Endothelial cell of umbilical vein (primary cell): ENCODE data around the gene NR5A1. TPM values are rescaled to one million over a fixed set of nuclear protein-coding genes. Genes with fewer than 3 reads are reported as not detected.

Experiments
- BruUV-seq: library from RNA; stranded (reverse); fragments of 400-500 nt; replicated peaks from 2 replicates; lab custom pipeline; 2021; lab: Mats Ljungman, UMichigan
- CTCF ChIA-PET: fragments of 300-600, 350-600 bp; sonication (Branson Sonifier 250); formaldehyde crosslinking; loops from one replicate; lab custom pipeline; 2021; ENCODE audit warnings: antibody characterized with exemption, inconsistent platforms; lab: Charles Lee
- POLR2A ChIA-PET: fragments of 300-600, 350-600 bp; sonication (Branson Sonifier 250); formaldehyde crosslinking; loops from one replicate; lab custom pipeline; 2021; ENCODE audit warnings: antibody characterized with exemption, inconsistent platforms; lab: Charles Lee
- DNase-seq: peaks from one replicate; pipeline ENCODE4 v3.0.0-alpha.2; 2011; ENCODE audit warnings: low read depth, low spot score
- FAIRE-seq: peaks from 2 replicates; lab custom pipeline; 2011; peaks lifted over from hg19 to GRCh38; lab: Jason Lieb, UNC
- H2AFZ ChIP-seq: 2 replicates; pipeline ENCODE4 v1.6.0; 2012; ENCODE audit warnings: low read depth, low read length, control low read depth, inconsistent platforms
- H3K27ac ChIP-seq: 2 replicates; pipeline ENCODE4 v1.5.1; 2011; ENCODE audit warnings: low read depth, mild to moderate bottlenecking, control low read depth, low read length, moderate library complexity; ENCODE audit not compliant: insufficient read depth
- H3K27me3 ChIP-seq, 2 experiments: 2 replicates each; pipeline versions ENCODE4 v1.6.0 to v1.6.1; 2011; ENCODE audit warnings: low read length in 2 of 2, mixed read lengths in 1 of 2; ENCODE audit not compliant: control insufficient read depth in 2 of 2, insufficient read depth in 2 of 2
- H3K36me3 ChIP-seq, 2 experiments: 2 replicates in 1 of 2; 3 replicates in 1 of 2; pipeline ENCODE4 v1.5.1; 2011; ENCODE audit warnings: low read length in 2 of 2, mild to moderate bottlenecking in 1 of 2, moderate library complexity in 1 of 2; ENCODE audit not compliant: control insufficient read depth in 2 of 2, insufficient read depth in 2 of 2; ENCODE audit errors: extremely low read depth in 1 of 2
- H3K4me1 ChIP-seq: 3 replicates; pipeline ENCODE4 v1.5.1; 2011; ENCODE audit warnings: mild to moderate bottlenecking, low read length; ENCODE audit not compliant: control insufficient read depth, insufficient read depth; ENCODE audit errors: extremely low read depth
- H3K4me2 ChIP-seq: 2 replicates; pipeline ENCODE4 v1.6.1; 2011; ENCODE audit warnings: low read length, control low read depth, mixed read lengths; ENCODE audit not compliant: insufficient read depth
- H3K4me3 ChIP-seq, 3 experiments: fragments of 200-600 bp in 1 of 3; sonication (generic), shearing (Covaris generic) in 1 of 3; replicated peaks in 1 of 3; 2 replicates each; pipeline ENCODE4 v1.5.1; 2011 to 2016; ENCODE audit warnings: control low read depth in 3 of 3, low read length in 3 of 3, mild to moderate bottlenecking in 2 of 3, inconsistent platforms in 1 of 3, low read depth in 1 of 3, moderate library complexity in 1 of 3; ENCODE audit not compliant: insufficient read depth in 1 of 3
- H3K79me2 ChIP-seq: 2 replicates; pipeline ENCODE4 v1.6.0; 2012; ENCODE audit warnings: low read length, inconsistent platforms; ENCODE audit not compliant: control insufficient read depth, insufficient read depth
- H3K9ac ChIP-seq: replicated peaks from 2 replicates; pipeline ENCODE3; 2011; ENCODE audit warnings: low read length, control low read depth; ENCODE audit not compliant: insufficient read depth; ENCODE audit errors: extremely low read depth
- H3K9me1 ChIP-seq: replicated peaks from 3 replicates; pipeline ENCODE4 v1.6.0; 2011; ENCODE audit warnings: mild to moderate bottlenecking, low read length; ENCODE audit not compliant: control insufficient read depth, insufficient read depth; ENCODE audit errors: extremely low read depth
- H3K9me3 ChIP-seq: replicated peaks from 2 replicates; pipeline ENCODE4 v1.5.1; 2012; ENCODE audit warnings: low read length, inconsistent platforms; ENCODE audit not compliant: control insufficient read depth, insufficient read depth
- H4K20me1 ChIP-seq: replicated peaks from 2 replicates; pipeline ENCODE3; 2011; ENCODE audit warnings: mild to moderate bottlenecking, low read length; ENCODE audit not compliant: control insufficient read depth, insufficient read depth; ENCODE audit errors: extremely low read depth
- CTCF ChIP-seq, 2 donors: IDR thresholded peaks; 1 replicate in 1 of 2; 2 replicates in 1 of 2; pipeline ENCODE4 v1.5.1; 2011; ENCODE audit warnings: low read length in 2 of 2, mild to moderate bottlenecking in 2 of 2, moderate library complexity in 2 of 2, control low read depth in 1 of 2, inconsistent platforms in 1 of 2, low read depth in 1 of 2; ENCODE audit not compliant: insufficient read depth in 1 of 2; ENCODE audit errors: extremely low read depth in 1 of 2
- EZH2 ChIP-seq: IDR thresholded peaks from 2 replicates; pipeline ENCODE4 v1.6.1; 2012; ENCODE audit warnings: borderline replicate concordance, low read depth, mild to moderate bottlenecking, moderate library complexity, low read length, inconsistent platforms; ENCODE audit not compliant: severe bottlenecking
- GATA2 ChIP-seq: IDR thresholded peaks from 2 replicates; pipeline ENCODE4 v1.7.0; 2011; ENCODE audit warnings: low read depth, mild to moderate bottlenecking, moderate library complexity, mixed read lengths, low read length; ENCODE audit not compliant: insufficient read length, insufficient read depth
- JUN ChIP-seq: IDR thresholded peaks from 2 replicates; pipeline ENCODE4 v1.6.1; 2011; ENCODE audit warnings: borderline replicate concordance, low read depth; ENCODE audit not compliant: insufficient read length, insufficient read depth
- MAX ChIP-seq: IDR thresholded peaks from 2 replicates; pipeline ENCODE4 v1.6.1; 2011; ENCODE audit not compliant: insufficient read depth, insufficient read length
- MYC ChIP-seq: IDR thresholded peaks from one replicate; pipeline ENCODE4 v1.6.1; 2011; ENCODE audit warnings: mild to moderate bottlenecking, low read depth, low read length
- POLR2A ChIP-seq: IDR thresholded peaks from 2 replicates; pipeline ENCODE4 v1.6.1; 2012; ENCODE audit warnings: low read depth, mild to moderate bottlenecking, control low read depth, low read length
- POLR2AphosphoS5 ChIP-seq: IDR thresholded peaks from 2 replicates; pipeline ENCODE4 v1.6.1; 2012; ENCODE audit warnings: low read depth, mild to moderate bottlenecking, control low read depth, low read length, moderate library complexity; ENCODE audit not compliant: insufficient read depth
- dilution Hi-C: fragments of 300-500 bp; cut with MboI; formaldehyde crosslinking; loops from one replicate; pipeline ENCODE4 v1.15.0; 2019; ENCODE audit warnings: low sequenced_read_pairs; ENCODE audit not compliant: extremely low pct_ligation_motif_present
- intact Hi-C: fragments of 100-400 bp; cut with micrococcal nuclease; formaldehyde crosslinking; loops from one replicate; pipeline ENCODE4 v1.10.0; 2022
- polyA plus RNA-seq, 4 experiments: library from polyadenylated mRNA; depleted of rRNA in 3 of 4; stranded (reverse) in 3 of 4; unstranded in 1 of 4; fragments of >200 nt; gene quantifications; 2 replicates each; pipeline versions ENCODE4 v1.2.1 to v1.2.3, GENCODE V29; 2011 to 2012; ENCODE audit warnings: missing spikeins in 1 of 4
- total RNA-seq: library from RNA; stranded (reverse); gene quantifications from 2 replicates; pipeline ENCODE4 v1.2.3, GENCODE V29; 2021

The NR5A1 gene
- total and polyA plus RNA-seq, 2 donors (not counting 3 experiments of a cell fraction or from before 2014, with no cell fraction given): not detected

GRCh38 chr9:124472770-124473169 is 34.4 kb downstream of the NR5A1 start:
- Histone ChIP-seq H3K9ac (no peak overlapping the region), H3K4me1 (no peaks in the 10 kb centered on the region), H4K20me1 (no peaks in the 10 kb centered on the region), H3K27ac (no peak overlapping the region), H3K27me3 (peaks cover 5 to 8% of the 10 kb centered on the region in 2 experiments), H3K4me2 (no peak overlapping the region), H3K79me2 (no peaks in the 10 kb centered on the region), H3K4me3 (no peak overlapping the region), H3K9me3 (no peaks in the 10 kb centered on the region), H3K36me3 (no peaks in the 10 kb centered on the region), H3K9me1 (no peaks in the 10 kb centered on the region), H2AFZ (no peak overlapping the region)
- FAIRE-seq (no peak), DNase-seq (no peak)
- dilution Hi-C loops: no loop called here
- CTCF ChIA-PET: no interaction called here
- TF ChIP-seq EZH2 (no peak), MYC (no peak), MAX (no peak), GATA2 (no peak), CTCF (IDR thresholded peaks at IDR 0.05; ENCODE audit: extremely low read depth in 1 of 2, insufficient read depth in 1 of 2, low read depth in 1 of 2, low read length in 2 of 2) (no peak), POLR2AphosphoS5 (no peak), POLR2A (no peak), JUN (no peak)
- no TSS peak for BruUV-seq
- POLR2A ChIA-PET: no interaction called here
- intact Hi-C loops: no loop called here
